AG04450 (cell line): ENCODE data around the gene EFCAB5. TPM values are rescaled to one million over a fixed set of nuclear protein-coding genes. Genes with fewer than 3 reads are reported as not detected.
"Not testable (repeated sequence)": the region's sequence is repeated elsewhere in the genome, so short reads cannot be mapped to it uniquely, and the experiment has no call there.

Experiments
- CTCF ChIA-PET: fragments of 300-600, 350-600 bp; formaldehyde crosslinking; extraction: SDS; loops from one replicate; lab custom pipeline; 2022; ENCODE audit warnings: antibody characterized with exemption, inconsistent platforms; lab: Charles Lee
- POLR2A ChIA-PET: fragments of 350-600 bp; formaldehyde crosslinking; extraction: SDS; loops from one replicate; lab custom pipeline; 2021; ENCODE audit warnings: antibody characterized with exemption, inconsistent platforms; lab: Yijun Ruan, JAX
- DNase-seq: peaks from one replicate; pipeline ENCODE4 v3.0.0-alpha.2; 2011; ENCODE audit warnings: low read depth, low spot score
- H3K27ac ChIP-seq: one replicate; pipeline ENCODE4 v1.5.1; 2012; ENCODE audit warnings: low read depth, low read length, control low read depth
- H3K27me3 ChIP-seq: one replicate; pipeline ENCODE4 v1.6.0; 2012; ENCODE audit warnings: low read length; ENCODE audit not compliant: control insufficient read depth, insufficient read depth
- H3K4me3 ChIP-seq: 2 replicates; pipeline ENCODE4 v1.5.1; 2011; ENCODE audit warnings: mild to moderate bottlenecking, low read depth, low read length, control low read depth
- H3K9me3 ChIP-seq: 2 replicates; pipeline ENCODE4 v1.5.1; 2012; ENCODE audit warnings: low read length; ENCODE audit not compliant: control insufficient read depth, insufficient read depth
- CTCF ChIP-seq: IDR thresholded peaks from 2 replicates; pipeline ENCODE4 v1.5.1; 2011; ENCODE audit warnings: low read depth, low read length, control low read depth, inconsistent platforms
- polyA minus RNA-seq: library from RNA; depleted of rRNA, polyadenylated mRNA; stranded (reverse); fragments of >200 nt; gene quantifications from 2 replicates; pipeline ENCODE4 v1.2.3, GENCODE V29; 2011; rRNA and poly(A)+ RNA removed
- polyA plus RNA-seq: library from polyadenylated mRNA; depleted of rRNA; stranded (reverse); fragments of >200 nt; gene quantifications from 2 replicates; pipeline ENCODE4 v1.2.3, GENCODE V29; 2011; rRNA removed

Gene EFCAB5
- 0.07 and 0.24 TPM in 2 replicates for polyA plus RNA-seq
- 0.14 TPM in 1 of 2 replicates, not detected in the other for polyA minus RNA-seq

GRCh38 chr17:29941334-29941733, at the start of gene EFCAB5:
EFCAB5 (plus strand) TSS chr17:29941634; CDS start chr17:29941797, 163 bp downstream.
- Histone ChIP-seq H3K9me3 (no peaks in the 10 kb centered on the region), H3K27me3 (no peaks in the 10 kb centered on the region), H3K4me3 (no peak within 1 kb of the TSS), H3K27ac (no peak within 1 kb of the TSS)
- DNase-seq = no peak
- ChIA-PET POLR2A (no interaction called here), CTCF (interaction anchor here (1.1 to 2.7 kb wide), 3 partner anchors 9 to 152 kb away, joined by 3 to 31 read pairs (median 12); no protein-coding TSS in a partner anchor)
- TF ChIP-seq CTCF = no peak

- H3K27ac ChIP-seq = no peak overlapping the region
- no peak overlapping the region for H3K4me3 ChIP-seq
- POLR2A ChIA-PET = no interaction called here
- no peak for TF ChIP-seq CTCF
- DNase-seq = no peak
- no peaks in the 10 kb centered on the region for H3K27me3 ChIP-seq
- CTCF ChIA-PET = interaction anchor here (0.7 to 1.6 kb wide), 5 partner anchors 30 to 201 kb away, joined by 3 to 5 read pairs (median 4); no protein-coding TSS in a partner anchor
- no peaks in the 10 kb centered on the region for H3K9me3 ChIP-seq
Measured at GRCh38 chr17:29892201-29892600, 49.2 kb upstream of the EFCAB5 start.

- H3K27me3 ChIP-seq, H3K9me3 ChIP-seq, H3K4me3 ChIP-seq, DNase-seq, CTCF ChIA-PET, POLR2A ChIA-PET, H3K27ac ChIP-seq: not testable (repeated sequence)
Measured at GRCh38 chr17:29897136-29897535, 44.3 kb upstream of the EFCAB5 start.

- POLR2A ChIA-PET = no interaction called here
- CTCF ChIA-PET = no interaction called here
Measured at GRCh38 chr17:29903471-29903870, 38.0 kb upstream of the EFCAB5 start.

GRCh38 chr17:29905086-29905878, 36.2 kb upstream of the EFCAB5 start:
- Histone ChIP-seq H3K27ac (no peak overlapping the region), H3K27me3 (no peaks in the 10 kb centered on the region), H3K4me3 (no peak overlapping the region), H3K9me3 (peaks cover 10% of the 10 kb centered on the region)
- ChIA-PET CTCF (interaction anchor here (1.2 kb wide), 1 partner anchor 266 kb away, joined by 4 read pairs; no protein-coding TSS in a partner anchor), POLR2A (no interaction called here)
- no peak for DNase-seq
- TF ChIP-seq CTCF = no peak

More at GRCh38 chr17:29903471-29903870, 38.0 kb upstream of the EFCAB5 start:
- no peak overlapping the region for H3K27ac ChIP-seq
- no peak overlapping the region for H3K4me3 ChIP-seq
- TF ChIP-seq CTCF = no peak
- H3K27me3 ChIP-seq = no peaks in the 10 kb centered on the region
- peaks cover 10% of the 10 kb centered on the region for H3K9me3 ChIP-seq
- no peak for DNase-seq
